ENCODE data around the gene ZNF664. TPM values are rescaled to one million over a fixed set of nuclear protein-coding genes. Genes with fewer than 3 reads are reported as not detected.

Gene ZNF664
- total and polyA plus RNA-seq, 2 of the 4 experiments (the other 2 are of a cell fraction) = 29.9 to 32.6 TPM

GRCh38 chr12:123963821-123964220, 9.2 kb upstream of the ZNF664 start:
- Histone ChIP-seq H3K9me1 (ENCODE audit: insufficient read depth, low read length) (peaks cover 20% of the 10 kb centered on the region), H3K4ac (ENCODE audit: low read depth, low read length) (no peak overlapping the region), H3K4me1 (ENCODE audit: control insufficient read depth, insufficient read depth, low read length) (peaks cover 9% of the 10 kb centered on the region), H3K4me2 (ENCODE audit: low read depth, low read length) (no peak overlapping the region), H4K91ac (ENCODE audit: insufficient read depth, low read depth, low read length) (no peak overlapping the region), H3K27ac (ENCODE audit: insufficient read depth, low read length) (no peak overlapping the region), H3K9ac (ENCODE audit: low read depth, low read length) (no peak overlapping the region), H2BK20ac (ENCODE audit: low read depth, low read length) (no peak overlapping the region), H2AK5ac (ENCODE audit: low read depth, low read length) (no peak overlapping the region), H2BK120ac (ENCODE audit: low read depth, low read length) (no peak overlapping the region), H2AK9ac (replicated peaks; ENCODE audit: low read depth, low read length, poor library complexity) (no peak overlapping the region), H3K18ac (ENCODE audit: low read depth, low read length) (no peak overlapping the region), H3K36me3 (ENCODE audit: control insufficient read depth, insufficient read depth, low read length) (peaks cover 2% of the 10 kb centered on the region; the same call in 1 of the 2 replicates), H4K8ac (ENCODE audit: low read depth in 2 of 2, low read length in 2 of 2) (no peak overlapping the region), H3K23ac (ENCODE audit: low read depth, low read length) (no peak overlapping the region), H3K56ac (ENCODE audit: extremely low read depth, insufficient read depth, low read length) (no peak overlapping the region), H3K4me3 (ENCODE audit: insufficient read depth, low read depth, low read length) (no peak overlapping the region), H2BK5ac (ENCODE audit: low read depth, low read length, poor library complexity, severe bottlenecking) (no peak overlapping the region), H3K9me3 (ENCODE audit: control insufficient read depth, insufficient read depth, low read length) (no peaks in the 10 kb centered on the region), H3K27me3 (ENCODE audit: control insufficient read depth, insufficient read depth, low read length) (no peaks in the 10 kb centered on the region), H3K14ac (replicated peaks; ENCODE audit: low read depth, low read length) (no peak overlapping the region), H4K20me1 (ENCODE audit: insufficient read depth, low read length) (peaks cover 16% of the 10 kb centered on the region; the same call in 1 of the 2 replicates), H3K79me1 (ENCODE audit: low read depth in 1 of 2, low read length in 2 of 2) (peaks cover 37 to 78% of the 10 kb centered on the region in 2 experiments), H2AFZ (replicated peaks; ENCODE audit: low read length, poor library complexity) (no peak overlapping the region), H4K5ac (ENCODE audit: low read depth, low read length) (no peak overlapping the region), H2BK15ac (ENCODE audit: low read depth, low read length) (no peak overlapping the region)
- TF ChIP-seq RCOR1 (IDR thresholded peaks at IDR 0.05; ENCODE audit: insufficient replicate concordance, low read length) (no peak), CEBPB (IDR thresholded peaks at IDR 0.05; ENCODE audit: low read depth, low read length) (no peak)
- in situ Hi-C loops (cut with MboI; ENCODE audit: low sequenced_read_pairs) (no loop called here), intact Hi-C loops (cut with micrococcal nuclease) (no loop called here), dilution Hi-C loops (cut with HindIII; ENCODE audit: low sequenced_read_pairs, unreplicated experiment) (no loop called here)
- ATAC-seq (ENCODE audit: low read depth) (no peak), DNase-seq (no peak)
- BruUV-seq (replicated peaks) = no TSS peak
- ChIA-PET POLR2A (ENCODE audit: unreplicated experiment) (no interaction called here), CTCF (no interaction called here)
- no CpG with 5 or more reads among the region's 4 CpGs for WGBS, 2 experiments (ENCODE audit: extremely low coverage in 2 of 2, insufficient read length in 1 of 2)

All from IMR-90 (cell line).